ENCODE measurements around the gene CCM2. TPM values are rescaled to one million over a fixed set of nuclear protein-coding genes. Genes with fewer than 3 reads are reported as not detected.

The CCM2 gene
- total and polyA plus RNA-seq, 2 of the 8 experiments (the other 6 are each of a cell fraction or from before 2014, with no cell fraction given) = 31.6 to 41.2 TPM

DNA sequence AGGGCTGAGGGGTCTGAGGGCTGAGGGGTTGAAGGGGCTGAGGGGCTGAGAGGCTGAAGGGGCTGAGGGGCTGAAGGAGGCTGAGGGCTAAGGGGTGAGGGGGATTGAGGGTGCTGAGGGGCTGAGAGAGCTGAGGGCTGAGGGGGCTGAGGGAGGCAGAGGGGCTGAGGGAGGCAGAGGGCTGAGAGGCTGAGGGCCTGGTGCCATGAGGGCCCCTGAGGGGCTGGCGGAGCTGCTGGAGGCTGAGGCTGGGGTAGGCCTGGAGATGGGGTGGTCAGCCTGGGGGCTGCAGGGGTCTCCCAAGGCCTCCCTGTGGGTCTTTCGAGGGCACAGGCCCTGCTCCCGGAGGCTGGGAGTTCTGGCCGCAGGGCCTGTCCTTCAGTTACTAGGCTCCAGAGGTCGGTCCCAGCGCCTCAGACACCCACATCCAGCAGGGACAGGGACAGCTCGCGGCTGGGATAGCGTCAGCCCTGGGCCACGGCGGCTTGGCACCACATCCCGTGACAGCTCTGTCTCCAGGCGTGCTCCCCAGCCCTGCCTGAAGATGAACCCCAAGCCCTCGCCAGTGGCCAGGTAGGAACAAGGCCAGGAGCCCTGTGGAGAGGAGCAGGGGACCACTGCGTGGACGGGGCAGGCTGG lies 38.0 kb upstream of the CCM2 start:
- Histone ChIP-seq H3K23me2 (ENCODE audit: low read depth, low read length) (peaks cover 5% of the 10 kb centered on the region; the same call in 1 of the 2 replicates), H4K91ac (replicated peaks; ENCODE audit: insufficient read length, low read length) (no peak overlapping the region), H3K36me3 (ENCODE audit: control insufficient read depth in 2 of 4, insufficient read depth in 4 of 4, low read length in 3 of 4) (no peaks in the 10 kb centered on the region), H3K18ac (ENCODE audit: extremely low read depth, low read length) (no peak overlapping the region), H3K4me2 (ENCODE audit: insufficient read depth in 1 of 2, low read depth in 2 of 2, low read length in 2 of 2) (peak overlapping the region; percentile 46 to 76), H2AFZ (ENCODE audit: low read length) (peak overlapping the region; percentile 12; the same call in 1 of the 2 replicates), H3K4ac (replicated peaks; ENCODE audit: insufficient read length, low read depth, low read length) (no peak overlapping the region), H3K14ac (ENCODE audit: insufficient read length) (no peak overlapping the region), H2BK5ac (ENCODE audit: low read depth, low read length) (no peak overlapping the region), H2BK20ac (ENCODE audit: low read length) (no peak overlapping the region), H3K9me3 (ENCODE audit: insufficient read depth in 2 of 2, low read depth in 1 of 2, low read length in 1 of 2) (no peaks in the 10 kb centered on the region), H3K79me1 (ENCODE audit: low read depth, low read length) (no peaks in the 10 kb centered on the region), H2BK12ac (ENCODE audit: low read depth, low read length) (peak overlapping the region; percentile 29; the same call in 1 of the 2 replicates), H4K8ac (ENCODE audit: extremely low read depth, insufficient read depth, low read length) (peak overlapping the region; percentile 95; the same call in 1 of the 2 replicates), H2AK5ac (ENCODE audit: low read depth, low read length) (no peak overlapping the region), H3K4me1 (replicated peaks in 1 of 4; ENCODE audit: control insufficient read depth in 3 of 4, insufficient read depth in 4 of 4, low read length in 3 of 4) (peaks cover 0 to 11% (median 4%) of the 10 kb centered on the region in 4 experiments; a peak in 4 of 7 replicates), H3K56ac (replicated peaks; ENCODE audit: insufficient read length, low read depth, low read length) (no peak overlapping the region), H2BK15ac (ENCODE audit: low read length) (0 out of 2 replicates have a peak overlapping the region, but pooled peaks have one; percentile 16), H4K20me1 (replicated peaks in 1 of 2; ENCODE audit: control insufficient read depth in 1 of 2, insufficient read depth in 2 of 2, low read length in 2 of 2) (no peaks in the 10 kb centered on the region), H2BK120ac (replicated peaks; ENCODE audit: low read depth, low read length) (no peak overlapping the region), H3K27me3 (replicated peaks in 1 of 4; ENCODE audit: control insufficient read depth in 3 of 4, extremely low read depth in 1 of 4, insufficient read depth in 3 of 4, low read length in 3 of 4) (peaks cover 10 to 40% (median 23%) of the 10 kb centered on the region in 4 experiments; a peak in 6 of 7 replicates), H3K79me2 (ENCODE audit: control insufficient read depth in 1 of 2, insufficient read depth in 2 of 2, low read length in 2 of 2) (no peaks in the 10 kb centered on the region), H3K23ac (ENCODE audit: insufficient read length) (no peak overlapping the region), H3K4me3 (ENCODE audit: extremely low read depth in 1 of 4, insufficient read depth in 2 of 4, low read depth in 3 of 4, low read length in 4 of 4) (peak overlapping the region in 3 of 4 experiments; percentile 30 to 58 (median 47); a peak in 6 of 8 replicates), H3K9ac (replicated peaks in 1 of 4; ENCODE audit: extremely low read depth in 1 of 4, low read depth in 3 of 4, low read length in 3 of 4) (peak overlapping the region in 1 of 4 experiments; percentile 29; a peak in 2 of 7 replicates), H3K27ac (ENCODE audit: low read depth, low read length) (no peak overlapping the region), H4K5ac (ENCODE audit: insufficient read length, low read depth, low read length) (no peak overlapping the region)
- 71% methylated on average over 13 of the region's 16 CpGs; no CpG with 5 or more reads in 1 of the 2 experiments for WGBS, 2 experiments (ENCODE audit: extremely low coverage in 1 of 2, insufficient coverage in 1 of 2, insufficient read length in 1 of 2, insufficient replicate concordance in 2 of 2, low coverage in 1 of 2, low lambda C conversion rate in 2 of 2, missing lambda C conversion rate in 1 of 2)
- no peak for FAIRE-seq
- ChIA-PET CTCF (ENCODE audit: partially characterized antibody) (interaction anchor here (0.5 to 2.3 kb wide), 7 partner anchors 10 to 136 kb away, joined by 3 to 10 read pairs (median 4); partner anchors contain the start of gene H2AZ2), POLR2A (ENCODE audit: partially characterized antibody) (interaction anchor here (0.6 to 17.9 kb wide), 7 partner anchors 11 to 113 kb away, joined by 3 to 327 read pairs (median 4); partner anchors contain the start of genes MYO1G and PURB)
- DNase-seq (ENCODE audit: low read depth in 1 of 2, low spot score in 2 of 2) = no peak
- no peak for TF ChIP-seq KDM5A (IDR thresholded peaks at IDR 0.05; ENCODE audit: low read length)
- no peak for TF ChIP-seq RAD21 (IDR thresholded peaks at IDR 0.05 in 1 of 2, conservative IDR thresholded peaks at IDR 0.05 in 1 of 2; ENCODE audit: low read depth in 2 of 2, low read length in 2 of 2)
- no peak for TF ChIP-seq RFX5 (IDR thresholded peaks at IDR 0.05; ENCODE audit: borderline replicate concordance, low read depth, low read length)
- no peak for TF ChIP-seq SP2 (IDR thresholded peaks at IDR 0.05; ENCODE audit: low read length)
- TF ChIP-seq CREB1 (IDR thresholded peaks at IDR 0.05) = no peak
- TF ChIP-seq ZNF274 (IDR thresholded peaks at IDR 0.05; ENCODE audit: borderline replicate concordance, extremely low read depth, low read length) = no peak
- TF ChIP-seq POLR2A (IDR thresholded peaks at IDR 0.05; ENCODE audit: control extremely low read depth in 1 of 2, low read depth in 2 of 2, low read length in 2 of 2) = no peak
- TF ChIP-seq POLR2AphosphoS5 (IDR thresholded peaks at IDR 0.05; ENCODE audit: low read depth, low read length) = no peak

Measured in H1 (cell line).